Measurements from ENCODE around the gene SSR2.
"Not testable (repeated sequence)": the region's sequence is repeated elsewhere in the genome, so short reads cannot be mapped to it uniquely, and the experiment has no call there.

SSR2 gene

DNA sequence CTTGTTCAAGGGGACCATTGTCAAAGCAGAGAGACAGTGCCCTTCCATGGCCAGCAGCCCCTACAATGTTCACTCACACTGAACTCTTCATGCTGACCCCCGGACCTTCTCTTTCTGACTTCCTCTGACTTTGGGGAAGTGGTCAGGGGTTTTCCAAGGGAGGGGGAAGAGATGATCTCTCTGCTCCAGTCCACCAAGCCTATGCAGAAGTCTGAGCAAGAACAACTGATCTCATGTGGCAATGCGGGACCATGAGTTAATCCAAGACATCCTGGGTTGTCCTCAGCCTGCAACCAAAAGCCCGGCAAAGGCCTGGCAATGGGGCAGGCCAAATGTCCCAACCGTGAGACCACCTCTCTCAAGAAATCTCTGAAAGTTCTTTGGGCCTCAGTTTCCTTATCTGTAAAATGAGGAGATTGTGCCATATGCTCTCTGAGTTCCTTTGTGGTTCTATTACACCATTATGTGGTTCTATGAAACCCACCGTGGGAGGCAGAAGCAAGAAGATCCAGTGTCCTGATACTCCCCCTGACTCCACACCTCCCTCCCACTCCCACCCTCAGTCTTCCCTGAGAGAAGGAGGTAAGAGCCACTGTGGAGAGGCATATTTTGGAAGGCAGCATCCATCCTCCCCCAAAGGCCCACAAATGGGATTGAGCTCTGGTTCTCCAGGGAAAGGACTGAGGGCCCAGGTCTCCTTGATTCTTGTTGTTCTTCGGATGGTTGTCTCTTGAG, 30.6 kb downstream of the SSR2 start:
- peak; percentile 94 for DNase-seq

DNA sequence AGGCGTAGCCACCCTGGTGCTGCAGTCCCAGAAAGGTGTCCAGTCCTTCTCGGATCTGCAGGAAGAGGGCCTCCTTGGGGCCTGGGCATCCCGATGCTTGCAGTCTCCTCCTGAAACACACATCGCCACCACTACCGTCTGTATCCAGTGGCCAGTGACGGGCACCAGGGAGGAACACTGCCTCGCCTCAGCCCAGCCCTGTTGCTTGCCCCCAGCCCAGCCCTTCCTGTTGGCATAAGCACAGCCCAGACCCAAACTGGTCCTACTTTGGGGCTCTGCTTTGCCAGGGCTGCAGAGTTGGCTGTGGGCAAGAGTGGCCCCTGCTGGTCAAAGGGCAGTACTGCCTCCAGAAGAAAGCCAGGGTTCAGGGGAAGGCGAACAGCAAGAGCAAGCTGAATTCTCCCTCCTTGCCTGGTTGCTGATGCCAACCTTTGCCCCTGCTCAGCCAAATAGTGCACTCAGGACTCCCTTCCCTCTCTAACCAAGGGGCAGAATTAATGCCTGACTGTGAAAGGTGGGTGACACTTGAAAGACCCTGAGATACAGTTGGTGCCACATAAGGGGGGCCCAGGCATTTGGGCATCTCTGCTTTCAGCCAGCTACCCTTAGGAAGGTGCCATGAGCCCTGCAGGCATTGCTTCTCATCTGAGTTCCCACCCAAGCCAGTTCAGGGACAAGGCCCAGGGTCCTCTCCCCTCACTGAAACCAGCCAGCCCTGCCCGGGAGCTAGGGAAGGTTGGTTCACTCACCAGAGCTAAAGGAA, 31.3 kb downstream of the SSR2 start:
- DNase-seq = peak; percentile 73

DNA sequence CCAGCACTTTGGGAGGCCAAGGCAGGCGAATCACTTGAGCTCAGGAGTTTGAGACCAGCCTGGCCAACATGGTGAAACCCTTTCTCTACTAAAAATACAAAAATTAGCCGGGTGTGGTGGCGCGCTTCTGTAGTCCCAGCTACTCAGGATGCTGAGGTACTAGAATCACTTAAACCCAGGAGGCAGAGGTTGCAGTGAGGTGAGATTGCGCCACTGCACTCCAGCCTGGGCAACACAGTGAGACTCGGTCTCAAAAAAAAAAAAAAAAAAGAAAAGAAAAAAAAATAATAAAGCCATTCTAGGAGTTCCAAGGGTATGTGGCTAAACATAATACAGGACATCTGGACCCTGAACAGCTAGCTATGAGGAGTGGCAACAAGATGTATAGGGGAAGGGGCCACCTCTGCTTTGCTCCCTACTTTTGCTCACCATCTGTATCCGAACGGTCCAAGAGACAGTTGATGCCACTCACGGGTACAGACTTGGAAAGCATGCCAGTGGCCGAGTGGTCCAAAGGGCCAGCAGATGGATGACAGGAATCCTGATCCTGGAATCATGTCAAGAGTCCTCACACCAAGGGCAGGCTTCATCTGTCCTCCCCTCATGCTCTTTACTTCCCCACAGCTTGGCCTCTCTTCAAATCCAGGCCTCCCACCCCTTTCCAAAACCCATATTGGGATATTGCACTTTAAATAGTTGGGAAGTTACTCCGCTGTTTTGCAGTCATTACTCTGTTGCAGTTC, 35.7 kb downstream of the SSR2 start:
- not testable (repeated sequence) for DNase-seq

DNA sequence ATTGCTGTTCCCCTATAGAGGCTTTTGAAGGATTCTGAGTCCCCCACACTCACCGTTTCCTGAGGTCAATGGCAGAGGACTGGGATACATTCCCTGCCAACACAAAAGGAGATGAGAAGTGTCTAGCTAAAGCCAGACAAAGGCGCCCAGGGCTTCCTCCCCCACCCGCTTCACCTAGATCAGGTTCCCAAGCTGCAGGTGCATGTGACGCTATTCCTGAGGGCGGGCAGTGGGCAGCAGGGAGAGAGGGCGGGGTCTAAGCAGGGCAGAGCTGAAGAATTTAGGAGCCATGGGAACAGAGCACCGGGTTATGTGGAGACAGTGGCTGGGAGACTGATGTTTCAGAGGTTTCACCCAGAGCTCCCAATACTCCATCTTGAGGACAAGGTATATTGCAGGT, 36.4 kb downstream of the SSR2 start:
- DNase-seq = no peak

DNA sequence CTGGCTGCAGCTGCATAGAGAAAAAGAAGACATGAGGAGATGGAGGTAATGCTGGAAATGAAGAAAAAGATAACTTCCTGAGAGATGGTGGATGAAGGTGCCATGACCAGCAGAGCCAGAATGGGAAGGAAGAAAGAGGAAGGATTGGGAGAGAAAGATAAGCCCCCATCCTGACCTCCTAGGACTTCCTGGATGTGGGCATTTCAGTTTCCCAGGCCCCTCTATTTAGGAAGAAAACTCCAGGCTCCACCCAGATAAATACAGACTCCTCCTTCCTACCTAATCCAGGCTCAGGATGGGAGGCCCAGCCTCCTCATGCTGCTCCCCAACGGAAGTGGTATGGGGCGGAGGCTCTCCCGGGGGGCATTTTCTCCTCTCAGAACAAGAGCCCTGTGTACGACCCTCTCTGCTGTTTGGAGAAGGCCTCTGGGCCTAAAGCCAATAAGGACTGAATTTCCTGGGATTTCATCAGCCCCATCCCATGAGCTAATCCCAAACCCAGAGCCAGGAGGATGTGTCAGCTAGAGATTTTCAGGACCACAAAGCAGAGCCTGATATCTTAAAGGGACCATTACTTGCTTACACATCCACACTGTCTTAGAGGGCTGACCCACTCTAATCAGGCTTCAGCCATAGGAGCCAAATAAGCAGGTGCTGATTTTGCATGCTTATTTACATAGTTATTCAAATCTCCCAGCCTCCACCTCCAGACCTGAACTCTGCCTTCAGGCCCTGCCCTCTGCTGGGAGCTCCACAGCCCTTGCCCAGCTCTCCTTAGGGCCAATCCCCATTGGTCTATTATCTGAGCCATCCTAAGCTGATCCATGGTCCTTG, 37.3 kb downstream of the SSR2 start:
- DNase-seq = no peak

DNA sequence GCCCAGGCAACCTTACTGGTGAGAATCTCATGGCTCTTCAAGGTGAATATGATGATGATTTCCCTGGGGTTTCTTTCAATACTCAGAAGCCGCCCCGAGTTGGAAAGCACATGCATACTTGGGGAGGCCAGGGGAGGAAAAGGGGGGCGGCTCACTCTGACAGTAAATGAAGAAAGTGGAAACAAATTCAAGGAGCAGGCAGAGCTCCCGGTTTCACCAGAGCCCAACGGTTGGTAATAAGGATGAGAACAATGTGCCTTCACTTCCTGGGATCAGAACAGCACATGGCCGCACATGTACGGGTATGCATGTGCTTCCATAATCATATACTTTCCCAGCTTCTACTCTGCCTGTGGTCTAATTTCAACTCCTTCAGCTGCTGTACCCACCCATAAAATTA, 38.6 kb downstream of the SSR2 start:
- no peak for DNase-seq

DNA sequence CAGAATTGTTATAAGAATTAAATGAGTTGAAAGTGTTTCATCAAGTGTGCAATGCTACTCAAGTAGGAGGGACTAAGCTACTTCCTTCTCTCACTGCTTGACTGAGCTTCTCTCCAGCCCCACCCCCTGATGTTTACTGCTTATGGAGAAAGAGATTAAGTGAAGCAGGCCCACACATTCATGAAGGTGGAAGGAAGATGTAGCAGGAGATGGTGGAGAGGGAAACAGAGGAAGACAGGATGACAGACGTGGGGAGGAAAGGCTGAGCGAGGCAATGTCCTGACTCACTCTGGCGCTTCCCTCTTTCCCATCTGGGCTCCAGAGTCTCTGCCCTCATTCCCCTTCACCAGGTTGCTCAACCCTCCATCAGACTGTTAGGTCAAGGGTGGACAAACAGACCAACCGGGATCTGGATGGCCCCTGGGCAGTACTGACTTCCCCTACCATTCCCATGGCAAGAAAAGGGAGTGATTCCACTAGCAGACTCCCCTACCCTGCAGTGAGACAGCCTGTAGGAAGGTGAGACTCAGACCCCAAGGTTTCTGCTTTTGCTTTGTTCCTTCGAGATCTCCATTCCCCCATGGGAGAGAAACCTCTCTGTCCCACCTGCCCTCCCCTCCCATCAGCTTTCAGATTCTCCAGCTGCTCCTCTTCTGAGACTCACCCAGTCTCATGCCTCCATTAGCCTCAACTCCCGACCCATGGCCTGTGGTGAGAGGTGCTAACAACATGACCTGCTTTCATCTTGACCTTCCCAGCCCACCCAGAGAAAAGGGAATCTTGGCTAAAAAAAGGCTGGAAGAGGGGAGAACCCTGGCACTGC, 39.3 kb downstream of the SSR2 start:
- peak; percentile 66 for DNase-seq

DNA sequence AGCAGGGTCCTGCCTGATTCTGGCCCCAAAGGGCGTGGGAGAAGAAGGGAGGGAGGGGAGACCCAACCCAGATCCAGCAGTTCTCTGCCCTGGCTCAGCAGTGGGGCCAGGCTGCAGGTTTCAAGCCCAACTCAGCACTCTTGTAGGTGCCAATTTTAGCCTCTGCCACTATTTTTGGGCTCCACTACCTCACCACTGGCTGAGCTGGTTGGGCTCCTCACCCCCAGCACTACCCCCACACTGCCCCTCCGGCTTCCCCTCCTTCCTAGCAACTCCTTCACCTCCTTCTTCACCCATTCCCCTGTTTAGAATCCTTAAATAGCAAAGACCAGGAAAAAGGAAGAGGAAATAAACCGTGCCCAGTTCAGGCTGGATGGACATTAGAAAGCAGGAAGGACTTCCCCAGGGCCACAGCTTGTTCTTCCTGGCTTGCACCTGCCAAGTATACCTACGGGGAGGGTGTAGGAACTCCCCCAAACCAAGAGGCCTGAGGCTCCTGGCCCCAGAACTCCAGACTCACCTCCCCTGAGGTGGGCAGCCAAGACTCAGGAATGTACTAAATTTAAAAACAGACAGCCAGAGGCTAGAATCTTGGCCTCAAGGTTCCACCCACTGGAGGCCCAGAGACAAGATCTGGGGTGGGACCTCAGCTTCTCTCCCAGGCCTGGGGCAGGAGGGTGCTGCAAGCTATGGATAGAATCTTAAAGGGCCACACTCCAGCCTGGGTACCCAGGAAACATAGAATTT, 41.0 kb downstream of the SSR2 start:
- no peak for DNase-seq

DNA sequence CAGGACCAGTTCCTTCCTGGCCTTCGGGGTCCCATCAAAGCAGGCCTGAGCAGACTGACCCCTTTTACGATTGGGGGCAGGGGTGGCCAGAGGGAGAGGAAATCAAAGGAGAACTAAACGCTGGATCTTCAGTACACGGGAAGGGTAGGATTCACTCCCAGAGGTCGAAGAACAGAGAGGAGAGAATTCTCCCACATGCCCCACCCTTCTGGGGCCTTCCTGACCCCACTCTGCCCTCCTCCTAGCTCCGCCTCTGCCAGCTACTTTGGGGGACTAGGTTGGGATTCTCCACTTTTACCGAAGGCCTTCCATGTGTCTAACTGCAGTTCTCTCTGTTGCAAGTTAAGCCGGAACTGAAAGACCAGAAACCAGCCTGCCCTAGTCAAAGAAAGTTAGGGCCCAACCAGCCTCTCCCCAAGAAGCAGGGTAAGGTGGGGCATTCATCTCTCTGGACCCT, 41.8 kb downstream of the SSR2 start:
- peak; percentile 70 for DNase-seq

DNA sequence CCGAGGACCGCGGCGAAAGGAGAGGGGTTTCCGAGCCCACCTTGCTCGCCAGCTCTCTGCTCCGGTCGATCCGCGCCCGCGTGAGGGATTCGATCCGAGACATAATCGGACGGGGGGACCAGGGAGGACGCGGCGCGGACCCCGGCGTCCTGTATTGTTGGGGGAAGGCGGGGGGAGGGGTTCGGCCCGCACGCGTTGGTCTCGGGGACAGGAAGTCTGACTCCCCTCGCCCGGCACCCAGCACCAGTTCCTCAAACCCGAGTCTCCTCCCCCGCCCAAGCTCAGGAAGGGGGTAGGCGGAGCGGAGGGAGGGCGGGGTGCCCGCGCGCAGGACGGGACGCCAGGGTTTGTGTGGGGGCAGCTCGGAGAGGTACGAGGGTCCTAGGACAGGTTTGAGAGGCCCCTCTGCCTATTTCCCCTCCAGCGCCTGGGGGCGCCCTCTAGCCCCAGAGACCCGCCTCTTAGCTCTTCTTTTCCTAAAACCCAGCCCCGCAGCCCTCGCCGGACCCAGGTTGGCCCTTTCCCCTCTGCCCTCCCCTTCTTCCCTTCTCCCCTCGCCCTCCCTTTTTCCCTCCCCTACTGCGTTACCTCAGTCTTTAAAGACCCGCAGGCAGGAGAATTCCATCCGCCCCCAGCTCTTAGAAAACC, 42.3 kb downstream of the SSR2 start, which contains the start of gene ARHGEF2:
ARHGEF2 (minus strand) TSS at position 223 of the 648 bp plus-strand sequence; CDS start at position 103, 120 bp downstream.
- peak; percentile 86 for DNase-seq

DNA sequence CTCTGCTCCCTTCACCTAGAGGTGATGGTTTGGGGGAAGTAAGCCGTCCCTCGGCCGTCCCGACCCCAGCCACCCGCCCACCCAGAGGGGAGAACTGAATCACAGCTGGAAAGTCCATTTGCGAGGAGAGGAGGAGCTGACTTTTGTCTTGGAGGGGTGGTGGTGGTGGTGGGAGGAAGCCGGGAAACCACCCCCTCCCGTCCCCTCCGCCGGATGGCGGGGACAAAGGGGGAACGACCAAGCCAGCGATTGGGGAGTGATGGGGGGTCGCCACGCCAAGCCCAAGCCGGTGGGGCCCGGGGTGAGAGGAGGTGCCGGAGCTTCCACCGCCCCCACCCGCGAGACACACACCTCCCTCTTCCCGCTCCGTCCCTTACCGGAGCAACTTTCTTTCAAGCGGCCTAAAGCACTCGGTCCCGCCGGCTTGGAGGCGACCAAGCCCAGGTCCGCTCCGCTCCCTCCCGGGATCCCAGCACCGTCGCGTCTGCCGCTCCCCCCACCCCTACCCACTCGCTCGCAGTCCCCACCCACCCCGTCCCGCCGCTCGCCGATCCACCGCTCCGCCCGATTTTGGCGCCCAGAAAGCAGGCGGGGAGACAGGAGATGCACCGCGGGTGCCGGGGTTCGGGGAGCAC, 42.9 kb downstream of the SSR2 start:
- no peak for DNase-seq

DNA sequence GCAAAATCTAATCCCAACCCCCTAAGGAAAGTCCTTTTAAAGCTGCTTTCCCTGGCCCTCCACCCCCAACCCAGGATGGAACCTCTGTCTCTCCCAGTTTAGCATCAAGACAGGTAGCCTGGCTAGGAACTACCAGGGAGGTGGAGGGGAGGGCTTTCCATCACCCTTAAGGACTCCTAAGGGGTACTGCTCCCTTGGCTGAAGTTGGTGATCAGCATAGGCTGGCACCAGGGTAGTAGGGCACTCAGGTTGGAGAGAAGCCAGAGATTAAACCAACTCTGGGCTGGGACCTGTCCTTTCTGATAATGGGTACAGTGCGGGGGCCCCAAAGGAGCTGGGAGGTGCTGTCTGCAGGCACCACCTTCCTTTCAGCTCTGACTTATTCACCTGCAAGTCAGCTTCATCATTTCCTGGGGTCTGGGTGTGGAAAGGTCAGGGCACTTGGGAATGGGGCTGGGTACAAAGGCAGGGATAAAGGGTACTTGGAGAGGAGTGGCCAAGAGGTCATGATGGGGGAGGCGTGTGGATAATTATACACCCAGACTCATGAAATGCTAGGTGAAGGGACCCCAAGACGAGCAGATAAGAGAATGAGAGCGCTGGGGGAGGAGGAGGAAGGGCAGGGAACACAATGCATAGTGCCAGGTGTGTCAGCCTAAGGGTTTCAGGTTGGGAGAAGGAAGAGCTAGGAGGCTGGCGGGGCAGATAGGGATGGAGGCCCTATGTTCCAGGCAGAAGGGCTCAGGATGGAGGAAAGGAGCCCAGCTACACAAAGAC, 43.6 kb downstream of the SSR2 start:
- no peak for DNase-seq

DNA sequence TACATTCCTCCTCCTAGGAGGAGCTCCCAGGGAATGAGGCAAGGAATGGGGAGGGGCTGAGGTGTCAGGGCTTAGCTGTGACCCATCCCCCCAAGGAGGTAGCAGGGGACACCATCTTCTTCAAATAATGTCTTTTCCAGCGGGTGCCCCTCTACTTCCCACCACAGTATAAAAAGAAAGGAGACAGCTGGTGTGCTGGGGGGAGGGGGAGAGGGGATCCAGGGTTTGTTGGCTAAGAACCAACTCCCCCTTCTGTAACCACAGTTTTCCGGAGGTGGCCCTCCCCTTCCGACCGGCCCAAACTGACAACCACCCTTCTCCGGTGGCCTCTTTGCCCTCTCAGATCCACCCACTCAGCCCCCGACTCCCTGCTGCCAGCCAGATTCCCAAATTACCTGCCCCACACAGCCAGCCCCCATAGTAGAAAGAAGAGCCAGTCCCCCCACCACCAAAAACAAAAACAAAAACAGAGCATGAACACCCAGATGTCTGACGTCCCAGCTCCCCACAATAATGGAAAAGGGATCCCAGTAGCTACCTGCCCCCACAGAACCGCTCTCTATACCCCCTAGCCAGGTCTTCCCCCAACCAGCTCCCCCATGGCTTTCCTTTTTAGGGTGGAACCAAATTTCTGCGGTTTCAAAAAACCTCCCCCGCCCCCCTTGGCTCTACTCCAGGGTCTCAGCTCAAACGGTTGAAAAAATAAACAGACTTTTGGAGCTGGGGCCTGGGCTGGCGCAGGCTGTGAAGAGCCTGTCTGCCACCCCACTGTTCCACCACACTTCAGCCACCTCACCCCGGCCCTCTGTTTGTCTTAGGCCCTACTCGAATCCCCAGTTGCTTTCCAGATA, 44.5 kb downstream of the SSR2 start:
- DNase-seq = peak; percentile 81

DNA sequence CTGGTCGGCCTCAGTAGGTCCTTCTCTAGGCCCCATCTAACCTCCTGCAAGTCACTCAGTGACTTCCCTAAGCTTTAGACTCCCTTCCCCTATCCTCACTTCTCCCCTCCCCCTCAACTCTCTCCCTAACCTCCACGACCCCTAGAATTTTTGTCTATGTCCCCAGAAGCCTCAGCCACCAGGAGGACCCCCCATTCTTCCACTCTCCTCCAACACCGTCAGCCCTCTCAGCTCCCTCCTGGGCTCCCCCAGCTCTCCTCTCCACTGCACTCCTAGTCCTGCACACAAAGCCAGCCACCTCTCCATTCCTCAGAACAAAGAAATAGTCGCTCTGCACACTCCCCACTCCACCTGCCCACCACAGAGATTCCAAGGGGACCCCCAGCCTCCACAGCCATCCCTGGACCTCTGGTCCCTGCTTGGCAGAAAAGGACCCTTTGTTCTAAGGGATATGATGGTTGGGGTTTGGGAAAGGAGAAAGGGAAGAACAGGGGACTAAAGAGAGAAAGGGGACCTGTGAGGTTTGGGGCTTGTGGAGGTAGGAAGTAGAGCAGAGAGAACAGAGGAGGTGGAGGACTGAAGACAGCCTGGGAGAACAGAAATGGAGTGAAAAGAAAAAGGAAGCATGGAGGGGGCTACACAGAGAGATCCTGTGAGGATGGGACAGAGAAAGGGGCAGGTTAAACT, 45.2 kb downstream of the SSR2 start:
- DNase-seq = no peak

DNA sequence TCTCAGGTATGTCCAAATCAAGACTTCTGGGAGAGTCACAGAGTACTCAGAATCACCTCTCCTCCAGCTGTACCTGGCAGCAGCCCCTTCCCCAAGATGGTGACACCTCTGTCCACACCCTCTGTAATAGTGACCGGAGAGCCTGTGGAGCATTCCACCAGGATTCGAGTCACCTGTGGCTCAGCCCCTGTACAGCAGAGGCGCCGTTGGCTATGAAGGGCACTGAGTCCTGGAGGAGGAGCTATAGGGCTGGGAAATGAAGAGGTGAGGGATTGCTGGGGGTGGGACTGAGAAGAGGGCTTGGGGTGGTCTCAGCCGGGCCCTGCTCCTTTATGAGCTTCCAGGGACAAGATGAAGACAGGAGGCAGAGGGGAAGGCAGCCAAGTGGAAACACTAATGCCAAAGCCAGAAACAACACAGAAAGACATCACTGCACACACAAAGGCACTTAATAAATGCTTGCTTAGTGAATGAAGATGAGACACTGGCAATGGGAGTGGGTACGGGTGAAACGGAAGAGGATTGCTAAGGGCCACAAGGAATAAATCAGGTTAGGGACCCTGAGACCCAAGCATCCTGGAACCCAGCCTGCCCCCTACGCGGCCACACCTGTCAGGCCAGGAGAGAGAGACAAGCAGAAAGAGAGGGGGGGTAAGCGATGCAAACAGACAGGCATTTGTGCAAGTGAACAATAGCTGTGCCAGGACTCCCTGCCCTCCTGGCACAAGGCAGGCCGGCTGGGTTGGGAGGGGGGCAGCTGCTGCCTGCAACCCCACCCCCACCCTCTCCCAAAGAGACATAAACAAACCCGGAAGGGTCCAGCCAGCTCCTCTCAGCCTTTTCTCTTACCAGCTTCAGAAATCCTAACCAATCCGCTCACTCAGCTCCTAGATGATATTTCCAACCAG, 46.3 kb downstream of the SSR2 start:
- DNase-seq = no peak

DNA sequence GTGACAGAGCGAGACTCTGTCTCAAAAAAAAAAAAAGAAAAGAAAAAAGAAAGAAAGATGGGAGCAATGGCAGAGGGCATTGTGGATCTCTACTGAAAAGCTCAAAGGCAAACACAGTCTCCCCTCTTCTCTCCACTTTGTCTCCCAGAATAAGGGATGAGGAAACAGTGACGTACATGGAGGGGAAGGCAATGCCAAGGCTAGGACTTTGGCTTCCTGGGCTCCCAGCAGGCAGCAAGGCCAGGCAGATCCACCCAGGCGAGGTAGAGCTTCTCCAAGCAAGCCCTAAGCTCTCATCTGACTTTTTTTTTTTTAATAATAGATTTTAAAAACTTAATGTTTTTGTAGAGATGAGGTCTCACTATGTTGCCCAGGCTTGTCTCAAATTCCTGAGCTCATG, 47.0 kb downstream of the SSR2 start:
- no peak for DNase-seq

Data from MV-4-11 (cell line).